GM12878 (cell line): ENCODE results near the gene ANO9. TPM values are rescaled to one million over a fixed set of nuclear protein-coding genes. Genes with fewer than 3 reads are reported as not detected.

Source experiments
- FOS ChIP-seq: IDR thresholded peaks from 3 replicates; pipeline ENCODE4 v1.6.1; 2011; ENCODE audit warnings: borderline replicate concordance; ENCODE audit not compliant: insufficient read length; ENCODE audit errors: extremely low read depth
- IRF3 ChIP-seq: fragments of 450-650 bp; IDR thresholded peaks from 2 replicates; pipeline ENCODE4 v1.6.1; 2014; ENCODE audit warnings: mild to moderate bottlenecking
- MEF2A ChIP-seq: IDR thresholded peaks from 2 replicates; pipeline ENCODE4 v1.6.1; 2011; ENCODE audit warnings: low read depth, mild to moderate bottlenecking, low read length, moderate library complexity; ENCODE audit not compliant: insufficient read depth
- MYB ChIP-seq: fragments of 150-350 bp; IDR thresholded peaks from 2 replicates; pipeline ENCODE4 v1.6.1; 2014; ENCODE audit warnings: mild to moderate bottlenecking, low read depth, low read length, borderline replicate concordance
- NFYB ChIP-seq: IDR thresholded peaks from 2 replicates; pipeline ENCODE4 v1.6.1; 2011; ENCODE audit warnings: low read depth, mild to moderate bottlenecking, low read length, improper control_type of control experiment, moderate library complexity; ENCODE audit not compliant: insufficient read depth
- RBBP5 ChIP-seq: fragments of 200-600 bp; sonication (generic); conservative IDR thresholded peaks from 2 replicates; pipeline ENCODE4 v1.6.1; 2016
- USF1 ChIP-seq: IDR thresholded peaks from 2 replicates; pipeline ENCODE4 v1.6.1; 2011; ENCODE audit warnings: borderline replicate concordance, low read depth, mild to moderate bottlenecking, moderate library complexity, mixed read lengths, low read length; ENCODE audit not compliant: insufficient read depth; ENCODE audit errors: extremely low read length
- ZBTB33 ChIP-seq: fragments of 450-650 bp; IDR thresholded peaks from 2 replicates; pipeline ENCODE4 v1.6.1; 2017; ENCODE audit warnings: mild to moderate bottlenecking
- ZNF217 ChIP-seq: fragments of 450-650 bp; IDR thresholded peaks from 2 replicates; pipeline ENCODE4 v1.6.1; 2017; ENCODE audit warnings: antibody characterized with exemption, mild to moderate bottlenecking
- ZNF592 ChIP-seq: fragments of 450-650 bp; IDR thresholded peaks from 2 replicates; pipeline ENCODE4 v1.6.1; 2017; ENCODE audit warnings: mild to moderate bottlenecking, moderate library complexity
- polyA plus RNA-seq, 11 experiments: library from polyadenylated mRNA; depleted of rRNA in 4 of 11; unstranded in 6 of 11; stranded (reverse) in 5 of 11; fragments of >200 nt; fragmentation: Nextera tagmentation in 4 of 11; fragmentation: Illumina TruSeq in 1 of 11; extraction: Ambion mirVana in 4 of 11; extraction: Trizol in 1 of 11; gene quantifications; 1 replicate in 1 of 11; 2 replicates in 10 of 11; pipeline versions ENCODE4 v1.2.1 to v1.2.3, GENCODE V29; 2011 to 2016; ENCODE audit warnings: inconsistent platforms in 2 of 11, missing spikeins in 2 of 11, low read depth in 1 of 11
- total RNA-seq, 4 experiments: library from RNA; depleted of rRNA in 3 of 4; stranded (reverse); fragments of >200 nt in 3 of 4; fragmentation: Illumina TruSeq in 1 of 4; extraction: Trizol in 1 of 4; gene quantifications; 2 replicates each; pipeline versions ENCODE4 v1.2.1 to v1.2.3, GENCODE V29; 2013 to 2021

The ANO9 gene
- total and polyA plus RNA-seq, 10 of the 15 experiments (the other 5 are each of a cell fraction or from before 2014, with no cell fraction given) = 0.21 to 42.3 (median 12.0) TPM

GRCh38 chr11:426851-427250, 15.0 kb downstream of the ANO9 start (continued):
- TF ChIP-seq NFYB (no peak), USF1 (no peak), ZNF217 (no peak), MYB (no peak), FOS (no peak), IRF3 (no peak), MEF2A (no peak), RBBP5 (no peak), ZNF592 (no peak), ZBTB33 (no peak)
